Adipocyte (in vitro differentiated cells): ENCODE measurements around the gene GPRIN2.
A peak's percentile ranks its signal among the peaks of the same experiment; 100 is the strongest.
"Not testable (repeated sequence)": the region's sequence is repeated elsewhere in the genome, so short reads cannot be mapped to it uniquely, and the experiment has no call there.

Experiments used
- DNase-seq: peaks from one replicate; pipeline ENCODE4 v3.0.0-alpha.2; 2015; ENCODE audit warnings: low read depth
- H3K27me3 ChIP-seq: replicated peaks from 2 replicates; pipeline ENCODE4 v1.7.0; 2013; ENCODE audit warnings: mild to moderate bottlenecking, low read length, moderate library complexity; ENCODE audit not compliant: control insufficient read depth, insufficient read depth
- H3K36me3 ChIP-seq: 2 replicates; pipeline ENCODE4 v1.7.0; 2013; ENCODE audit warnings: low read length, mild to moderate bottlenecking, moderate library complexity; ENCODE audit not compliant: control insufficient read depth, insufficient read depth, severe bottlenecking
- H3K4me1 ChIP-seq: 2 replicates; pipeline ENCODE4 v1.7.0; 2013; ENCODE audit warnings: mild to moderate bottlenecking, low read length, moderate library complexity; ENCODE audit not compliant: control insufficient read depth, insufficient read depth
- H3K4me3 ChIP-seq: 2 replicates; pipeline ENCODE4 v1.7.0; 2013; ENCODE audit warnings: mild to moderate bottlenecking, low read length, moderate library complexity
- H3K9ac ChIP-seq: 2 replicates; pipeline ENCODE4 v1.7.0; 2013; ENCODE audit warnings: mild to moderate bottlenecking, low read length, moderate library complexity
- H3K9me3 ChIP-seq: 2 replicates; pipeline ENCODE4 v1.7.0; 2013; ENCODE audit warnings: mild to moderate bottlenecking, low read length, moderate library complexity; ENCODE audit not compliant: control insufficient read depth

GPRIN2 gene

GRCh38 chr10:46522295-46523118, 34.0 kb downstream of the GPRIN2 start:
- peaks cover 22% of the 10 kb centered on the region for H3K4me1 ChIP-seq
- H3K4me3 ChIP-seq: no peak overlapping the region

GRCh38 chr10:46520941-46521340, 35.5 kb downstream of the GPRIN2 start:
- Histone ChIP-seq H3K27me3 (peaks cover 8% of the 10 kb centered on the region), H3K9ac (no peak overlapping the region), H3K9me3 (no peaks in the 10 kb centered on the region), H3K4me3 (no peak overlapping the region), H3K36me3 (no peaks in the 10 kb centered on the region), H3K4me1 (peaks cover 22% of the 10 kb centered on the region)
- no peak for DNase-seq

More at GRCh38 chr10:46522295-46523118, 34.0 kb downstream of the GPRIN2 start:
- Histone ChIP-seq H3K27me3 (peaks cover 8% of the 10 kb centered on the region), H3K36me3 (no peaks in the 10 kb centered on the region), H3K9ac (no peak overlapping the region), H3K9me3 (no peaks in the 10 kb centered on the region)
- DNase-seq: no peak

GRCh38 chr10:46520381-46520780, 36.1 kb downstream of the GPRIN2 start:
- Histone ChIP-seq H3K4me3 (no peak overlapping the region), H3K27me3 (peaks cover 8% of the 10 kb centered on the region), H3K9ac (no peak overlapping the region), H3K9me3 (no peaks in the 10 kb centered on the region), H3K4me1 (peaks cover 22% of the 10 kb centered on the region), H3K36me3 (no peaks in the 10 kb centered on the region)
- DNase-seq: no peak

GRCh38 chr10:46518028-46518725, 38.3 kb downstream of the GPRIN2 start:
- no peak for DNase-seq
- Histone ChIP-seq H3K4me1 (peaks cover under 1% of the 10 kb centered on the region), H3K36me3 (no peaks in the 10 kb centered on the region), H3K4me3 (no peak overlapping the region), H3K9ac (no peak overlapping the region), H3K27me3 (peaks cover 18% of the 10 kb centered on the region), H3K9me3 (no peaks in the 10 kb centered on the region)

- Histone ChIP-seq H3K27me3 (peaks cover 17% of the 10 kb centered on the region), H3K4me1 (no peaks in the 10 kb centered on the region), H3K4me3 (no peak overlapping the region), H3K9ac (no peak overlapping the region), H3K36me3 (no peaks in the 10 kb centered on the region), H3K9me3 (no peaks in the 10 kb centered on the region)
- DNase-seq: no peak
Measured at GRCh38 chr10:46517541-46517940, 38.9 kb downstream of the GPRIN2 start.

- no peak overlapping the region for H3K4me3 ChIP-seq
- H3K27me3 ChIP-seq: peaks cover 15% of the 10 kb centered on the region
- no peak overlapping the region for H3K9ac ChIP-seq
- no peaks in the 10 kb centered on the region for H3K9me3 ChIP-seq
- H3K4me1 ChIP-seq: no peaks in the 10 kb centered on the region
- no peaks in the 10 kb centered on the region for H3K36me3 ChIP-seq
- peak; percentile 75 for DNase-seq
Measured at GRCh38 chr10:46516660-46517416, 39.6 kb downstream of the GPRIN2 start.

GRCh38 chr10:46515793-46516192, 40.7 kb downstream of the GPRIN2 start:
- Histone ChIP-seq H3K9me3 (no peaks in the 10 kb centered on the region), H3K27me3 (peaks cover 10% of the 10 kb centered on the region), H3K4me1 (no peaks in the 10 kb centered on the region), H3K4me3 (no peak overlapping the region), H3K36me3 (no peaks in the 10 kb centered on the region), H3K9ac (no peak overlapping the region)
- no peak for DNase-seq

GRCh38 chr10:46515366-46515765, 41.1 kb downstream of the GPRIN2 start:
- no peak for DNase-seq
- Histone ChIP-seq H3K9ac (no peak overlapping the region), H3K9me3 (no peaks in the 10 kb centered on the region), H3K27me3 (peaks cover 10% of the 10 kb centered on the region), H3K4me1 (no peaks in the 10 kb centered on the region), H3K36me3 (no peaks in the 10 kb centered on the region), H3K4me3 (no peak overlapping the region)

- Histone ChIP-seq H3K9ac (no peak overlapping the region), H3K4me1 (no peaks in the 10 kb centered on the region), H3K4me3 (no peak overlapping the region), H3K36me3 (no peaks in the 10 kb centered on the region), H3K27me3 (peaks cover 10% of the 10 kb centered on the region), H3K9me3 (no peaks in the 10 kb centered on the region)
- DNase-seq: no peak
Measured at GRCh38 chr10:46514899-46515298, 41.6 kb downstream of the GPRIN2 start.

GRCh38 chr10:46514431-46514861, 42.0 kb downstream of the GPRIN2 start:
- no peaks in the 10 kb centered on the region for H3K4me1 ChIP-seq
- no peak for DNase-seq

GRCh38 chr10:46513333-46513732, 43.1 kb downstream of the GPRIN2 start:
- H3K9me3 ChIP-seq, H3K4me1 ChIP-seq, H3K9ac ChIP-seq, H3K4me3 ChIP-seq, H3K36me3 ChIP-seq, DNase-seq: not testable (repeated sequence)
- peaks cover 10% of the 10 kb centered on the region for H3K27me3 ChIP-seq

More at GRCh38 chr10:46514431-46514861, 42.0 kb downstream of the GPRIN2 start:
- Histone ChIP-seq H3K36me3 (no peaks in the 10 kb centered on the region), H3K9me3 (no peaks in the 10 kb centered on the region), H3K4me3 (no peak overlapping the region), H3K27me3 (peaks cover 10% of the 10 kb centered on the region), H3K9ac (no peak overlapping the region)
